ENCODE data around the gene TRPC4AP.

The TRPC4AP gene

DNA sequence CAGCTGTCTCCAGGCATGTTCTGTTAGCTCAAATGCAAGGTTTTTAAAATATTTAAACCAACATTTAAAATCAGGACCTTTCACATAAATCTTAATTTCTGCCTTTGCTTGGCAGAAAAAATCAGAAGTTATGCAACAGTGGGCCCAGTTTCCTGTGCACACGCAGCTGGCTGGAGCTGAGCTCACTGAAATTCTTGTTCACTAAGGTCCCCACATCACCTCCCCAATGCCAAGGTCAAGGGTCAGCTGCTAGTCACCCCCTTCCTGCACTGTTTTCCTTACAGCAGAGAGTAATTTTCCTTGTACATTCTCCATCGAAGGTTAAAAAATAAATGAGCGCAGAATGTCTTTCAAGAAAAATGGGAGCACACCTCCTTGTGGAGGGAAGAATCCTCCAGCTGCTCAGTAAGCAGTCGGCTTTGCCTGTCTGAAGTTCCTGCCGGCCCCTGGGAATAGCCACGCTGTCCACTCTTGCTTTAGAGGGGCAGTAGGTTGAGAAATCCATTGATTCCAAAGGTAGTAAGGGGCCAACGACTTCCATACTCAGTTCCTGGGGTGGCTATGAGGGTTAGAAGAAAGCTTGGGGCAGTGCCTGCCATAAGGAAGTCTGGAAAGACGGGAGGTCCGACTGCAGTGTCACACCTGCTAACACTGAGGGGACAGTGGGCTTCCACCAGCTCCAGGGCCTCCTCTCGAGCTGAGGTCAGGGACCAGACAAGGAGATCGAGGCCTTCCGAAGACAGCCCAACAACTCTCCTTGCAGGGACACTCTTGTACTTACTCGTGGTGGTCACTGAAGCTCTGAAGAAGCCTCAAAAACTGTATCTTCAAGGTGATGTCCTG lies 80.2 kb downstream of the TRPC4AP start:
- DNase-seq, result no peak

DNA sequence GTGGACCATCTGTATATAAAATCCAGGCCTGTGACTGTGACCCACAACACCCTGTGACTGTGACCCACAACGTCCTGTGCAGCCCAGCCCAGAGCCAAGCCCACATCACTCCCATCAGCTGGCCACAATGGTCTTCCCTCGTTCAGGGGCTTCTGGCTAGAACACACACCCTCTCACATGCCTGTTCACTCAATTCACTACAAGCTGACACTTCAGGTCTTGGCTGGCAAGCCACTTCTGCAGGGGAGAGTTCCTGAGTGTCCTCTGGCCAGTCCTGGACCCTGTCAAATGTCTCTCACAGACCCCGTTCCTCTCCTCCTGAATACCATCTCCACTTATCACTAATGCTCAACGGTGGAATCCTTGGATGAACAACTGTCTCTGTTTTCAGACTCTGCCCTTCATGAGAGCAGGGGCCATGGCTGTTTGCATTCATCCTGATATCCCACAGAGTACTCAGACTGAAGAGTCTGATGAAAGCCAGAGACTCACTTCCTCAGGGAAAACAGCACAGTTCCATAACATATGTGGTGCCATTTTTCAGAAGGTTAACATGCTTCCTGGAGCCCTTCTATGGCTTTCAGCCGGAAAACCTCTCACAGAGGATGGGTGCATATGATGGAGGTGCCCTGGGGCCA lies 80.9 kb downstream of the TRPC4AP start:
- DNase-seq, result no peak

DNA sequence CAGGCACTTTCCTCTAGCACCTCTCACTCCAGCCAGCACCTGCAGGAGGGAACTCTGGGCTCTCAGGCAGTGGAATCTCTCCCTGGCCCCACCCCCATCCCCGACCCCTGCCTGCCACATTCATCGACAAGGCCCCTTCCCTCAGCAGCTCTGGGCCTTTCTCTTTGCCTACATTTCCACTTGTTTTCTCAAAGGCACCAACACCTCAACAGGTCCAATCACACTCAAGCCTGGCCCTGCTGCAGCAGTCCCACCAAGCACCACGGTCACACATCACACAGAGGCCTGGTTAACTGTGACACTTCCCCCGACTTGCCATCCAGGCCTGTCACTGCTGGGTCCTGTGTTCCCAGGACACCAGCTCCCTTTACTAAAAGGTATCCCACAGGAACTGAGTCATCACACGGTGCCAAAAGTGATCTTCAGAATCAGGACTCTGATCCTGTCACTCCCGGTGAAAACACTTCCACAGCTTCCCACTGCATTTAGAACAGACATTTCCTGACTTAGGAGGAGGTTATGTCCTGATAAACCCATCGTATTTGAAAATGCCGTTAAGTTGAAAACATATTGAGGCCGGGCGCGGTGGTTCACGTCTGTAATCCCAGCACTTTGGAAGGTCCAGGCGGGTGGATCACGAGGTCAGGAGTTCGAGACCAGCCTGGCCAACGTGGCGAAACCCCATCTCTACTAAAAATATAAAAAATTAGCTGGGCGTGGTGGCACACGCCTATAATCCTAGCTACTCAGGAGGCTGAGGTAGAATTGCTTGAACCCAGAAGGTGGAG lies 82.0 kb downstream of the TRPC4AP start:
- no peak for DNase-seq

DNA sequence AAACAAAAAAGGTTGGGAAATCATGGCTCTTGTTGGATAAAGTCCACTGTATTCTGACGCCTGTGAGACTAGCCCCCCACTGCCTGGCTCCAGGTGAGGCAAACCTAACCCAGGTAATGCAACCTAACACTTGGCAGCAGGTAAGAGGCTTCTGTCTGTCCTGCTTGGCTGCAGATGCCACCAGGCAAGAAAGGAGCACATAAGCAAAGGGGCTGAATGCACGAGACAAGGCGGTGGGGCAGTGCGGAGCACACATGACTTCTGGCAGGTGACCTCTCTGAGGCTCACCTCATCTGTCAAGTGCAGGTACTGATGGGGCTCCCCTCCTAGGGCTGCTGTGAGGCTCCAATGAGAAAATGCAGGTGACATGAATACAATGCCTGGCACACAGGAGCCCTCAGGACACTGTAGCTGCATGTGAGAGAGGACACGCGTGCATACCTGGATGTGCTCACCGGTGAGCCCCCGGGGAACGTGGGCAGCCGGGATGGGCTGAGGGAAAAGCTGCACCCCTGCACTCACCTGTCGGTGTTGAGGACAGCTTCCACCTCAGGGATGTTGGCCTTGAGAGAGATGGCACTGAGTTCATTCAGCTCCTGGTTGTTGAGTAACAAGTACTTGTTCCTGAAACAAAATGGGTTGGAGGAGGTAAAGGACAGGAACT lies 82.8 kb downstream of the TRPC4AP start:
- DNase-seq, result no peak

DNA sequence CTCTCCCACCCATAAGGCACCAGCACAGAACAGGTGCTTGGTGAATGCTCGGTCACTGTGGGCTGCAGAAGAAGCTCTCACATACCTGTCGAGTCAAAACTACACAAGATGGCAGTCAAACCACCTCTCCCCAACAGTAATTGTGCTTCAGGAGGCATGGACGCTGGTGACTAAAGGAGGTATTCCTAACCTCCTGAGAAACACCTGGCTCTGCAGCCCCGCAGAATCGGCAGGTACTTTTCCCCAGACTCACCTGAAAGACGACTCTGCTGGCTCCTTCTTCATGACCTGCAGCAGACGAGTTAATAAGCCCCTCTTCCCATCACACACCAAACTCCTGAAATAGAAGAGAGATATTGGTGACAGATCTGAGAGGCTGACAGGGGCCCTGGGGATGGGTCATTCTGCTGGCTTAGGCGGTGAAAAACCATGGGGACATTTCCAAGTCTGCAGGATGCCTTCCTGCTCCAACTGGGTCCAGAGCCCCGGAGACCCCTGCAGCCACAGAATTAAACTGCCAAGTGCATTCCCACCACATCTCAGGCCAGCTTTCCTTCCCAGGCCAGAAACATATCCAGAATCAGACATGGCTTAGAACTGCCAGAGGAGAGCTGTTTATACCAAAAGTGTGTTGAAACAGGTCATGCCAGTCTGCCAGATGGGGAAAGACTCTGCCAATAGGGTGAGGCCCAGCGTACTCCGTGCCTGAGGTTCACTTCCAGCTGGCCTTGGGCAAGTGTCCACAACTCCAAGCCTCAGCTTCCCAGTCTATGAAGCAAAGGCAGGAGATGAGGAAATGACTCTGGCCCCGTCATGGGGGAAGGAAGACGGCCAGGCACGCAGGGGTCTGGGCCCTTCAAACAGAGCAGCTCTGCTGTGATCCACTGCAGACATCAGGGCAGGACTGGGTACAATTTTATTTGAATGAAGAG lies 83.9 kb downstream of the TRPC4AP start:
- no peak for DNase-seq

DNA sequence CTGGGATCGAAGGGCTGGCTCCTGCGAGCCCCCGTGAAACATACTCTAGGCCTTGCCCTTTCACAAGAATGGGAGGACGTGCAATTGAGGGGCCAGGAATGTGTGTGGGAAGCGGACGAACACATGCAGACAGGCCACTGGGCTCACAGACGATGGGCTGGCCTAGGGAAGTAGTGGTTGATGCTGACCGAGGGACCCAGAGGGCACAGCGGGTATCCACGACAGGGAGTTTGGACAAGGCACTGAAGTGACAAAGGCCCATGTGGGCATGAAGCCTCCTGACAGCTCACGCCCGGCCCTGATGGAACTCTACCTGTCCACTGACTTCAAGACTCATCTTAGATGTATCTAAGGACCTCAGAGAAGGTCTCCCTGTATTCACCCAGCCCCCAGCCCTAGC lies 84.7 kb downstream of the TRPC4AP start:
- DNase-seq, result no peak

DNA sequence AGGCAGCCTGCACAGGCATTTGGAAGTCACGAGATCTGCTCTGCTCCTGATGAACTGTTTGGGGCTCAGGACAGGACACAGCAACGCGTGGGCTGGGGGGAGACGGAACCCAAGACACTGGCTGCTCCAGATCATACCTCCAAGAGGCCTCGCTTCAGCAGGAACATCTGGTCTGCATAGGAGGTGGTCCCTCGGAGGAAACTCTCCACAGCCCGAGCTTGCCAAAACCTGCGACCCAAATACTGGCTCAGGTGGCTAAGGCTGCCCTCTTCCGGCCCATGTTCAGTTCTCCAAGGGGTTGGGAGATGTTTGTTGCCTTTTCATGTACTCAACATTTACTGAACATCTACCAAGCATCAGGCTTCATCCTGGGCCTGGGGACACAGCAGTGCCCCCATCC lies 85.2 kb downstream of the TRPC4AP start:
- DNase-seq, result no peak

DNA sequence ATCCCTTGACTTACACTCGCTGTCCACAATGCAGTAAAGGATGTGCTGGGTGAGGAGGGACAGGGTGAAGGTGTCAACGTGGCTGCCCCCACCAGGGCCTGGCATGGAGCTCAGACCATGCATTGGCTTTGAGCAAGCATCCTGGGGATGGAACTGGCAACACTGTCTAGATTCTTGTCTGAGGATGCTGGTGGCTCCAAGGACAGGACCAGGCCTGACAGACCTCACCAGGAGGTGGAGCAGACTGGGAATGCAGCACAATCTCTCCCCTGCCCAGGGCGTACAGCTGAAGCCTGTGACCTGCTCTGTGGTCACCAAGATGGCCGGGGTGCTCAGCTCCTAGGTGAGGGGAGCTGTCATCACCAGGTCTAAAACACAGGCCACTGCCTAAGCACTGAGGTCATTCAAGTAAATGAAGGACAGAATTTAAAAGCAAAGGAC lies 86.1 kb downstream of the TRPC4AP start:
- DNase-seq, result no peak

DNA sequence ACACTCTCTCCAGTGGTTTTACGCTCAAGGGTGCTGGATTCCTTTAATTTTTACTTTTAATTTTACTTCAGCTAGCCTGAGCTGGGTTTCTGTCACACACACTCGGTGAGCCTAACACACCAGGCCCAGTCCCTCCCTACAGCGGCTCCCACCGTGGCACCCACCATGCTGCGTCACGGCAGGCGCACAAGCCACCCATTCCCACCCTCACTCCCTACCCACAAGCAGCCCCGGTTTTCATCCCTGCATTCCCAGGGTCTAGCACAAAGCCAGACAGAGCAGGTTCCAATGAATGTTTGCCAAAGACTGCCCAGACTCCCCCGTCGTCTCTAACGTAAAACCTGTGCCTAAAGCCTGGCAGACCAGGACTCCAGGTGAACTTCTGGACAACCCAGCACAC lies 86.6 kb downstream of the TRPC4AP start:
- no peak for DNase-seq

DNA sequence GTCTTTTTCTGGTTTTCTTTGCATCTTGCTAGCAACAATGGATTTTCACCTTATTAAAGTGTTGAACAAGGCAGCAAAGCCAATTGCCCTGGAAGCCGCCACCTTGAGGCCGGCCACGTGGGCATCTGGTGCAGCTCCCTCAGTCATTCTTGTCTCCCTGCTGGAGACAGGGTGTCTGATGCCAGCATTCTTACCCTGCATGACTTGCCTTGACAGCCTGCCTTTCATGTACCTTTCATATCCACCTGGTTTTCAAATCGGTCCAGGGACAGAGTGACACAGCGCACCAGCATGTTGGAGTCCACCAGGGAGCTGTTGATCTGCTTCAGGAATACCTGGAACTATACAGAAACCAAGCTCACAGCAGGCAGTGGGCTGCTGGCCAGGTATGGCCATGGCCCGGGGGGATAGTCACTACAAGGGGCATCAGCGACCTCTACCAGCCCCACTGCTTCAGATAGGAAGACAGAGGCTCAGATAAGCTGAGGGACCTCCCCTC lies 87.1 kb downstream of the TRPC4AP start:
- DNase-seq, result no peak

DNA sequence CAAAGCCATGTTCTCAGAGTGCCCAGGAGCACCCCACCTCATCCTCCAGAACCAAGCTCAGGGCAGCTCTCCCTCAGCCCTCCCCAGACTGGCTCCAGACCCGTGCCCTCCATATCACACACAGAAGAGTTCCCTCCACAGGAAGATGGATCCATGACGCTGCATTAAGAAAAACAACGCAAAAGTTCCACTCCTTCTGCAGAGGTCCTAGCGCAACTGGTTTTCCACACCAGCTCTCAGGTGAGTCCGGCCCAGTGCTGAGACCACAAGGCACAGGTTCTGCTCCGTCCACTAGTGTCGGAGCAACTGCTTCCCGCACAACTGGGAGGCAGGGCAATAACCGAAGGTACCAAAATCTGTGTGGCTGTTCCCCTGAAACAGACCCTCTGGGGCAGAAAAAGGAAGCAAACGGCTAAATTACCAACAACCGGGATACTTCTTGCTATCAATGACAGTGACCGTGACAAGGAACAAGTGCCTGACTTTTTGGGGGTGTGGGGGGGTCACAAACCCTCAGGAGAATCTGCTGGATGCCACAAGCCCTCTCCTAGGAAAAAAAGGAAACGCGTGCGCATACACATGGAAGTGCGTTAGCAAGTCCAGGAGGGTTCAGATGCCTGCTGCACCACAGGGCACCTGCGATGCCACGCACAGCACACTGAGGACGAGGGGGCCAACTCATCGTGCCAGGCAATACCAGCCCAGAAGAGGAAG lies 87.7 kb downstream of the TRPC4AP start:
- no peak for DNase-seq

DNA sequence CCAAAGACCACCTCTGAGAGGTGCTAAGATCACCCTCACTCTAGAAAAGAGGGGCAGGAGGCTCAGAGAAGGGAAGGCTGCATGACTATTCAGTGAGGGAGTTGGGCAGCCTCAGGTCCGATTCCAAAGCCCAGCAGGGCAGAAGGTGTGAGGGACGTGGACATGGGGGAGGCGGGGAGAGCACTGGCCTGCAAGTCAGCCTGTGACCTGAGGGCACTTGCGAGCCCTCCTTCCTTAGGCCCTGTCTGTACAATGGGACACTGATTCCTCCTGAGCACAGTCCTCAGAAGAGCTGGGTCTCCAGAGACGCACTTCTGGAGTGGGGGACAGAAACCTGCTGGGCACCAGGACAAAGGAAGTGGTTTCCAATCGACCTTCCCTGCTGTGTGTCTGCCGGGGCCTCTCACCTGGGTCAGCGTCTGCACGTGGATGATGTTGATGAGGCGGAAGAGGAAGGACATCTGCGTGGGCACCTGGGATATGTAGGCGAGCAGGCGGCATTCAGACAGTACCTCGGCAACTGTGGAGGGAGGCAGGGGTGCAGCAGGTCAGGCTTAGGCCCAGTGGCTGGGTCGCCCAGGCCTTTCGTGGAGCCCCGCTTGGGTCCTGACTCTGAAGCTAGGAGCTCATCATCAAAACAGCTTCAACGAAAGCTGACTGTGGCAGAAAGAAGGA lies 88.4 kb downstream of the TRPC4AP start:
- DNase-seq, result no peak

DNA sequence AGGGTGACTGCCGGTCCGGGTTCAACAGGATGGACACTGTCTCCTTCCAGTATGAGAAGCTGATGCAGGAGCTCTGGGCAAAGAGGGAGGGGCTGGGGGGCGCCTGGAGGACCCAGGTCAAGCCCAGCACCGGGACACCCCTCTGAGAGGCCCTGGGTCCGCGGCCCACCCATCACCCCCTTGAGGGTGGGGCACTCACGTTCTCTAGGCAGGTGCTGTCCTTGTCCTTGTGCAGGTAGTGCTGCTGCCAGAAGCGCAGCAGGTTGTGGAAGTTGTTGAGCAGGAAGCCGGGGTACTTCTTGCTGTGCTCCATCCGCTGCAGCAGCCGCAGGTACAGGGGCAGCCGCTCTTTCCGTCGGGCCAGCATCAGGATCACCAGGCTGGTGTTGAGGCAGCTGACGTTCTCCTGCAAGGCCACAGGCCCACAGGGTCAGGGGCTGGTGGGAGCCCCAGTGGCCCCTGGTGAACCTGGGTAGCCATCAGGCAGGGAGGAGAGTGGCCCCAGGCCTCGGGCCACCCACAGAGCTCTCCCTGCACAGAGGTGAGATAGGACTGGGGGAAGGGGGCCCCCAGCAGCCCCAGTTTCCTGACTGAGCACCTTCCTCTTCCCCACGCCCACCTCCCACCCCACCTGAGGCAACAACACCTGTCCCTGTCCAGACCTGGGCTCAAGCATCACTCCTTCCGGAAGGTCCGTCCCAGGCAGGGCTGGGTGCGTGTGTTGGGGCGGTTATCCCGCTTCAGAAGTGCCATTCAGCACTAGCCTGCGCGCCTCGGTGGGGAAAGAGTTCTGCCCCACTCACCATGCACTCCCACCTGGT lies 89.2 kb downstream of the TRPC4AP start:
- no peak for DNase-seq

DNA sequence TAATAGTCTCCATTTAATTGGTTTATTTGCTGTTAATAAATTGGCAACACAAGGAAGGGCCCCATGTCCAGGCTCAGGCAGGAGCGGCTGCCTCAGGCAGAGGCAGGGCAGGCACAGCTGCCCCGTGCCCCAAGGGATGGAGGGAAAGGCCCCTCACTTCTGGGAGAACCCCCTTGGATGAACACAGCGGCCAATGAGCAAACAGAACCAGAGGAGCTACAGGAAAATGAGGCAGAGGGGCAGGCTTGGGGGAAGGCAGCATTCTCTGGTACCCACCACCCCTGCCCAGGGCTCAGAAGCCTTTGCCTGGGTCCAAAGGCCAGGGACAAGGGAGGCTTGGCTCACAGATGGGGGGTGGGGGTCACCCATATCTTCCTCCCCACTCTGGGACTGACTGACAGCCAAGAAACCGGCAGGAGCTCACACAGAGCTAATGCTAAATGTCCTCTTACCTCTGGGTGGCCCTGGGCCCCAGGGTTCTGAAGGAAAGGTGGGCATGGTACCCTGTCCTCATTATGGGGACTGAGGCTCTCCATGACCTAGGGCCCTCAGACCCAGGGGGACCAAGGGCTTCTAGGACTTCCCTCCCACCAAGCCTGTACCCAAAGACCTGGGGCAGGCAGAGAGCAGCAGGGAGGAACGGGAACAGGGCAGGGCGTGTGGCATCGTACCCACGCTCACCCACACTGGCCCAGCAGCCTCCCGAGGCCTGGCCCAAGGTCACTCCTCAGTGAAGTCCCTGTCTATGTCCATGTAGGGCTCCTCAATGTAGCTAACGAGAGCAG lies 90.0 kb downstream of the TRPC4AP start:
- no peak for DNase-seq

DNA sequence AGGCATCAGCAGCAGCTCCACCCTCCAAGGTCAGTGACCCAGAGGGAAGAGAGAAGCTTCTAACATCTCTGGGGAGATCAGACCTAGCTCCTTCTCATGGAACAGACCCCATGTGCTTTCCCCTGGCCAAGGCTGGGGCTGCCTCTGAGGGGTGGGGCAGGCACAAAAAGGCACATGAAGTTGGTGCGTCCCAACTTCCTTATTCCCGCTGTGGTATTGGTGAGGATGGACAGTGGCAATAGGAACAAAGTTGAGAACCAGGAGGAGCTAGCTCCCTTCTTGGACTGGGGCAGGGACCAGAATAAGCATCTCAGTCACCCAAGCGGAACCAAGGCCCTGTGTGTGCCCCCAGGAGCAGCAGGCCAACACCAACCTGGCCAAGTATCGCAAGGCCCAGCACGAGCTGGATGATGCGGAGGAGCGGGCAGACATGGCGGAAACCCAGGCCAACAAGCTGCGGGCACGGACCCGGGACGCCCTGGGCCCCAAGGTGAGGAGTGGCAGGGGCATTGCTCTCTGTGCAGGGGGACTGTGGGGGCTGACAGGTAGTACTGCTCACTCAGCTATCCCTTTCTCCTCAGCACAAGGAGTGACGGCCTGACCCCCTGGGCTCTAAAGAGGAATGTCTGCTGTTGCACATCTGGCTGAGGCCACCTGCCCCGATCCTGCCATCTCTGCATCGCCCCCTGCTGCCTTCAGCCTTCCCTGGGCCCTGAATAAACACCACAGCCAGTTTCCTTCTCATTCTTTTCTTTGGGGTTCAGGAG lies 90.8 kb downstream of the TRPC4AP start:
- DNase-seq, result no peak

DNA sequence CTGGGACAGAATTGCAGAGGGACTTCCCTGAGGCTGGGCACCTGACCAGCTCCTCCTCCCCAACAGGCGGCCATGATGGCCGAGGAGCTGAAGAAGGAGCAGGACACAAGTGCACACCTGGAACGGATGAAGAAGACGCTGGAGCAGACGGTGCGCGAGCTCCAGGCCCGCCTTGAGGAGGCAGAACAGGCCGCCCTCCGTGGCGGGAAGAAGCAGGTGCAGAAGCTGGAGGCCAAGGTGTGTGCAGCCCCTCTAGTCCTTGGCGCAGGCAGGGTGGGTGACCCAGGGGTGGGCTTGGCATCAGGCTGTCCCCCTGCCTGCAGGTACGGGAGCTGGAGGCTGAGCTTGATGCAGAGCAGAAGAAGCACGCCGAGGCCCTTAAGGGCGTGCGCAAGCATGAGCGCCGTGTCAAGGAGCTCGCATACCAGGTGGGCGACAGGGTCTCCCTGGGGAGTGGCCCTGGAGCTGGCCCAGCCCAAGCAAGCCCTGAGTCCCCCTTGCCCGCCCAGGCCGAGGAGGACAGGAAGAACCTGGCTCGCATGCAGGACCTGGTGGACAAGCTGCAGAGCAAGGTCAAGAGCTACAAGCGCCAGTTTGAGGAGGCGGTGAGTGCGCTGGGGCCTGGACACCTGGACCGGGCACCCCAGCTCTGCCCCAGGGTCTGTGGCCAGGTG lies 91.5 kb downstream of the TRPC4AP start:
- no peak for DNase-seq

DNA sequence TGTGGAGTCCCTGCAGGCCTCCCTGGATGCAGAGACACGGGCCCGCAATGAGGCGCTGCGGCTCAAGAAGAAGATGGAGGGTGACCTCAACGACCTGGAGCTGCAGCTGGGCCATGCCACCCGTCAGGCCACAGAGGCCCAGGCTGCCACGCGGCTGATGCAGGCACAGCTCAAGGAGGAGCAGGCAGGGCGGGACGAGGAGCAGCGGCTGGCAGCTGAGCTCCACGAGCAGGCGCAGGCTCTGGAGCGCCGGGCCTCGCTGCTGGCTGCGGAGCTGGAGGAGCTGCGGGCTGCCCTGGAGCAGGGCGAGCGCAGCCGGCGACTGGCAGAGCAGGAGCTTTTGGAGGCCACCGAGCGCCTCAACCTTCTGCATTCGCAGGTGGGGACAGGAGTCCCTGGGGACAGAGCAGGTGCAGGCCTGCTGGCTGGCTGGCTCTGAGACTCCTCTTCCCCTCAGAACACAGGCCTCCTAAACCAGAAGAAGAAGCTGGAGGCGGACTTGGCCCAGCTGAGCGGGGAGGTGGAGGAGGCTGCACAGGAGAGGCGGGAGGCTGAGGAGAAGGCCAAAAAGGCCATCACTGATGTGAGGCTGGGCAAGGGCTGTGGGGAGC lies 92.2 kb downstream of the TRPC4AP start:
- DNase-seq, result no peak
